Measurements from ENCODE around the gene ACBD7.

DNA sequence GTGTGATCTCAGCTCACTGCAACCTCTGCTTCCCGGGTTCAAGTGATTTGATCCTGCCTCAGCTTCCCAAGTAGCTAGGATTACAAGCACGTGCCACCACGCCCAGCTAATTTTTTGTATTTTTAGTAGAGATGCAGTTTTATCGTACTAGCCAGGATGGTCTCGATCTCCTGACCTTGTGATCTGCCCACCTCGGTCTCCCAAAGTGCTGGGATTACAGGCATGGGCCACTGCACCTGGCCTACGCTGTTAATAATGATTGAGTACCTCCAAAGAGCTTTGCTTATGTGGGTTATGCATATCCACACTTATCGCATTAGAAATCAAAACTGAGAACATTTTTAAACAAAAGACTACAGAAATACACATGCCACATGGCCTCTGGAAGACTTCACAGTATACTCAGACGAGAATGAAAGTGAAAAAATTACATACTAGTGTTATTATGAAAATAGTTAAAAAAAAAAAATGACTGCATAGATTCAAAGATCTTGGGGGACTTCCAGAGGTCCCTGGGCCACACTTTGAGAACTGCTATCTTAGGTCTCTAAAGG is 34.0 kb upstream of the ACBD7 start:
- TF ChIP-seq, protein P1, sequence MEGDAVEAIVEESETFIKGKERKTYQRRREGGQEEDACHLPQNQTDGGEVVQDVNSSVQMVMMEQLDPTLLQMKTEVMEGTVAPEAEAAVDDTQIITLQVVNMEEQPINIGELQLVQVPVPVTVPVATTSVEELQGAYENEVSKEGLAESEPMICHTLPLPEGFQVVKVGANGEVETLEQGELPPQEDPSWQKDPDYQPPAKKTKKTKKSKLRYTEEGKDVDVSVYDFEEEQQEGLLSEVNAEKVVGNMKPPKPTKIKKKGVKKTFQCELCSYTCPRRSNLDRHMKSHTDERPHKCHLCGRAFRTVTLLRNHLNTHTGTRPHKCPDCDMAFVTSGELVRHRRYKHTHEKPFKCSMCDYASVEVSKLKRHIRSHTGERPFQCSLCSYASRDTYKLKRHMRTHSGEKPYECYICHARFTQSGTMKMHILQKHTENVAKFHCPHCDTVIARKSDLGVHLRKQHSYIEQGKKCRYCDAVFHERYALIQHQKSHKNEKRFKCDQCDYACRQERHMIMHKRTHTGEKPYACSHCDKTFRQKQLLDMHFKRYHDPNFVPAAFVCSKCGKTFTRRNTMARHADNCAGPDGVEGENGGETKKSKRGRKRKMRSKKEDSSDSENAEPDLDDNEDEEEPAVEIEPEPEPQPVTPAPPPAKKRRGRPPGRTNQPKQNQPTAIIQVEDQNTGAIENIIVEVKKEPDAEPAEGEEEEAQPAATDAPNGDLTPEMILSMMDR (IDR thresholded peaks at IDR 0.05; ENCODE audit: borderline replicate concordance, extremely low read depth, low read length, poor library complexity, severe bottlenecking): no peak
- TF ChIP-seq EZH2 (IDR thresholded peaks at IDR 0.05; ENCODE audit: borderline replicate concordance, low read depth, low read length, severe bottlenecking): no peak

Measured in DND-41 (cell line).